ENCODE data around the gene ASB2. TPM values are rescaled to one million over a fixed set of nuclear protein-coding genes. Genes with fewer than 3 reads are reported as not detected.

ASB2 gene
- total RNA-seq, 2 donors from 2014 or later: 12.3 to 55.1 TPM

GRCh38 chr14:93996130-93996695 lies 19.8 kb upstream of the ASB2 start:
- DNase-seq (ENCODE audit: low spot score): no peak
- no peaks in the 10 kb centered on the region for H3K9me3 Mint-ChIP-seq
- no peak overlapping the region for H3K27ac Mint-ChIP-seq
- no peak overlapping the region for H3K4me3 Mint-ChIP-seq
- no peaks in the 10 kb centered on the region for H3K36me3 Mint-ChIP-seq
- peaks cover 0 to 15% of the 10 kb centered on the region in 2 donors for H3K27me3 Mint-ChIP-seq
- H3K4me1 Mint-ChIP-seq (ENCODE audit: low read depth in 2 of 2): no peaks in the 10 kb centered on the region
- no peak for ATAC-seq

- DNase-seq (ENCODE audit: low spot score) (no peak), ATAC-seq (peak in 1 of 2 donors; percentile 45)
- H3K27ac Mint-ChIP-seq: no peak overlapping the region
- H3K4me1 Mint-ChIP-seq (ENCODE audit: low read depth in 2 of 2): no peaks in the 10 kb centered on the region
- H3K27me3 Mint-ChIP-seq: peaks cover 0 to 16% of the 10 kb centered on the region in 2 donors
- H3K36me3 Mint-ChIP-seq: no peaks in the 10 kb centered on the region
- H3K4me3 Mint-ChIP-seq: no peak overlapping the region
- no peaks in the 10 kb centered on the region for H3K9me3 Mint-ChIP-seq
Observed at GRCh38 chr14:93994919-93995682, 18.7 kb upstream of the ASB2 start.

GRCh38 chr14:93993382-93993781 lies 17.0 kb upstream of the ASB2 start:
- Mint-ChIP-seq H3K4me1 (ENCODE audit: low read depth in 2 of 2) (no peaks in the 10 kb centered on the region), H3K4me3 (no peak overlapping the region), H3K36me3 (no peaks in the 10 kb centered on the region), H3K27ac (no peak overlapping the region), H3K9me3 (no peaks in the 10 kb centered on the region), H3K27me3 (peaks cover 0 to 16% of the 10 kb centered on the region in 2 donors)
- DNase-seq (ENCODE audit: low spot score): no peak
- ATAC-seq: no peak

GRCh38 chr14:93991649-93992048 lies 15.3 kb upstream of the ASB2 start:
- ATAC-seq: no peak
- Mint-ChIP-seq H3K4me1 (ENCODE audit: low read depth in 2 of 2) (no peaks in the 10 kb centered on the region), H3K27ac (no peak overlapping the region)

GRCh38 chr14:93991212-93991611 lies 14.8 kb upstream of the ASB2 start:
- Mint-ChIP-seq H3K4me1 (ENCODE audit: low read depth in 2 of 2) (no peaks in the 10 kb centered on the region), H3K9me3 (no peaks in the 10 kb centered on the region), H3K27ac (peak overlapping the region in 1 of 2 donors; percentile 8), H3K36me3 (no peaks in the 10 kb centered on the region), H3K27me3 (peaks cover 0 to 16% of the 10 kb centered on the region in 2 donors), H3K4me3 (no peak overlapping the region)
- no peak for ATAC-seq
- no peak for DNase-seq (ENCODE audit: low spot score)

More at GRCh38 chr14:93991649-93992048, 15.3 kb upstream of the ASB2 start:
- peaks cover 0 to 16% of the 10 kb centered on the region in 2 donors for H3K27me3 Mint-ChIP-seq
- H3K36me3 Mint-ChIP-seq: no peaks in the 10 kb centered on the region
- no peak overlapping the region for H3K4me3 Mint-ChIP-seq
- DNase-seq (ENCODE audit: low spot score): no peak
- no peaks in the 10 kb centered on the region for H3K9me3 Mint-ChIP-seq

- peaks cover 0 to 10% of the 10 kb centered on the region in 2 donors for H3K27me3 Mint-ChIP-seq
- H3K4me3 Mint-ChIP-seq: no peak overlapping the region
- no peak overlapping the region for H3K27ac Mint-ChIP-seq
- H3K4me1 Mint-ChIP-seq (ENCODE audit: low read depth in 2 of 2): no peaks in the 10 kb centered on the region
- no peaks in the 10 kb centered on the region for H3K9me3 Mint-ChIP-seq
- ATAC-seq (no peak), DNase-seq (ENCODE audit: low spot score) (no peak)
- no peaks in the 10 kb centered on the region for H3K36me3 Mint-ChIP-seq
Observed at GRCh38 chr14:93989939-93990338, 13.6 kb upstream of the ASB2 start.

GRCh38 chr14:93987815-93988476 lies 11.6 kb upstream of the ASB2 start:
- ATAC-seq: no peak
- Mint-ChIP-seq H3K4me3 (no peak overlapping the region), H3K27ac (no peak overlapping the region), H3K9me3 (no peaks in the 10 kb centered on the region), H3K27me3 (peaks cover 0 to 10% of the 10 kb centered on the region in 2 donors), H3K36me3 (no peaks in the 10 kb centered on the region), H3K4me1 (ENCODE audit: low read depth in 2 of 2) (no peaks in the 10 kb centered on the region)
- DNase-seq (ENCODE audit: low spot score): no peak

GRCh38 chr14:93987376-93987775 lies 11.0 kb upstream of the ASB2 start:
- no peak overlapping the region for H3K4me3 Mint-ChIP-seq
- H3K9me3 Mint-ChIP-seq: no peaks in the 10 kb centered on the region
- ATAC-seq: no peak
- no peaks in the 10 kb centered on the region for H3K4me1 Mint-ChIP-seq (ENCODE audit: low read depth in 2 of 2)
- H3K27me3 Mint-ChIP-seq: peaks cover 0 to 10% of the 10 kb centered on the region in 2 donors
- H3K36me3 Mint-ChIP-seq: no peaks in the 10 kb centered on the region
- DNase-seq (ENCODE audit: low spot score): no peak
- no peak overlapping the region for H3K27ac Mint-ChIP-seq

- Mint-ChIP-seq H3K27ac (no peak overlapping the region), H3K36me3 (no peaks in the 10 kb centered on the region), H3K4me3 (no peak overlapping the region), H3K4me1 (ENCODE audit: low read depth in 2 of 2) (no peaks in the 10 kb centered on the region), H3K27me3 (peaks cover 0 to 9% of the 10 kb centered on the region in 2 donors), H3K9me3 (no peaks in the 10 kb centered on the region)
- ATAC-seq (peak; percentile 37 to 39), DNase-seq (ENCODE audit: low spot score) (no peak)
Observed at GRCh38 chr14:93986955-93987354, 10.6 kb upstream of the ASB2 start.

- Mint-ChIP-seq H3K4me3 (no peak overlapping the region), H3K4me1 (ENCODE audit: low read depth in 2 of 2) (peaks cover 4 to 5% of the 10 kb centered on the region in 2 donors), H3K9me3 (no peaks in the 10 kb centered on the region), H3K27ac (peak overlapping the region in 1 of 2 donors; percentile 64), H3K27me3 (peaks cover 0 to 4% of the 10 kb centered on the region in 2 donors), H3K36me3 (no peaks in the 10 kb centered on the region)
- no peak for DNase-seq (ENCODE audit: low spot score)
- no peak for ATAC-seq
Observed at GRCh38 chr14:93984987-93985410, 8.6 kb upstream of the ASB2 start.

GRCh38 chr14:93984070-93984469 lies 7.7 kb upstream of the ASB2 start:
- H3K9me3 Mint-ChIP-seq: no peaks in the 10 kb centered on the region
- H3K27ac Mint-ChIP-seq: no peak overlapping the region
- peaks cover 4 to 5% of the 10 kb centered on the region in 2 donors for H3K4me1 Mint-ChIP-seq (ENCODE audit: low read depth in 2 of 2)
- peaks cover 0 to 4% of the 10 kb centered on the region in 2 donors for H3K27me3 Mint-ChIP-seq
- ATAC-seq (no peak), DNase-seq (ENCODE audit: low spot score) (no peak)
- H3K4me3 Mint-ChIP-seq: no peak overlapping the region
- no peaks in the 10 kb centered on the region for H3K36me3 Mint-ChIP-seq

- no peak overlapping the region for H3K4me3 Mint-ChIP-seq
Observed at GRCh38 chr14:93982230-93983007, 6.0 kb upstream of the ASB2 start.

More at GRCh38 chr14:93982230-93983007, 6.0 kb upstream of the ASB2 start:
- Mint-ChIP-seq H3K36me3 (peaks cover 5% of the 10 kb centered on the region), H3K9me3 (no peaks in the 10 kb centered on the region), H3K27ac (no peak overlapping the region), H3K27me3 (peaks cover 0 to 4% of the 10 kb centered on the region in 2 donors), H3K4me1 (ENCODE audit: low read depth in 2 of 2) (peaks cover 17 to 19% of the 10 kb centered on the region in 2 donors)
- ATAC-seq (no peak), DNase-seq (ENCODE audit: low spot score) (no peak)

Data from natural killer cell treated with Interleukin-12 subunit alpha and Interleukin-12 subunit beta and Interleukin-15 and Interleukin-18, amount 100 ng/mL, for 72 hours (primary cell).